EL (cell line): ENCODE results near the gene SLC22A14.
"Not testable (repeated sequence)": the region's sequence is repeated elsewhere in the genome, so short reads cannot be mapped to it uniquely, and the experiment has no call there.

Experiments
- DNase-seq: peaks from one replicate; pipeline ENCODE4 v3.0.0-alpha.2; 2016

Gene SLC22A14

DNA sequence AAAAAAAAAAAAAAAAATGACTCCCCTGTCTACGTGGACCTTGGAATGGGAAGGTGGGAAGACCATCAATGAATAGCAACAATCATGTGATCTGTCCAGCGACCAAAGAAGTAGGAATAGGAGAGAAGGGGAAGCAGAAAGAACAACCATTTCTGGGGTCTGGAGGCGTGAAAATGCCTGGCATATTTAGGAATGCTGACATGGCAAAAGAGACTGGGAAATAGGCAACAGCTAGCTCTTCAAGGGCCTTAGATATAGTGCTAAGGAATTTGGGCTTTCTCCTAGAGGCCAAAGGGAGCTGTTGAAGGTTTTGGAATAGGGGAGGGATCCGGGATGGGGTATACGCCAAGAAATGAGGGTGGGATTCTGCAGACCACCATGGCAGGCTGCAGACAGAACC, 10.5 kb upstream of the SLC22A14 start:
- no peak for DNase-seq

- DNase-seq: no peak
Observed at GRCh38 chr3:38274864-38275649, 7.0 kb upstream of the SLC22A14 start.

- no peak for DNase-seq
Observed at GRCh38 chr3:38275658-38276057, 6.4 kb upstream of the SLC22A14 start.

- no peak for DNase-seq
Observed at GRCh38 chr3:38276081-38276916, 5.8 kb upstream of the SLC22A14 start.

DNA sequence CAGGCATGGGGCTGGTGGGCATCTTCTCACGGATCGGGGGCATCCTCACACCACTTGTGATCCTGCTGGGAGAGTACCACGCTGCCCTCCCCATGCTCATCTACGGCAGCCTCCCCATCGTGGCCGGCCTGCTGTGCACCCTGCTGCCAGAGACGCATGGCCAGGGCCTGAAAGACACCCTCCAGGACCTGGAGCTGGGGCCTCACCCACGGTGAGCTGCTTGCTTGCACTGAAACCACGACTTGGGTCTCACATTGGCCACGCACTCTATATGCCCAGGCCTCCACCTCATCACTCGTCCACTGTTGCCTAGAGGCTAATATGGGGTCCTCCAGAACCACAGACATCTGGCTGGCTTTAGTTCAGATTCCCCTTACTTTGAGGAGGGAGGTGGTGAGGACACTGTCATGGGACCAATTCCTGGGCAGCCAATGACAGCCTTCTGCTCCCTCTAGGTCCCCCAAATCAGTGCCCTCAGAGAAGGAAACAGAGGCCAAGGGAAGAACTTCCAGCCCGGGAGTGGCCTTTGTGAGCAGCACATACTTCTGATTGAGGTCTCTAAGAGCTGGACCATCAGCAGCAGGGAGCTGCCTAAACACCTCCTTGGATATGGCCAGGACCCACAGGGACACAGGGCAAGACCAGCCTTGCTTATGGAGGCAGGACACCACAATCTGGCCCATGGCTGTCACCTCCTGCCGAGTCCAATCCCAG, 5.0 kb upstream of the SLC22A14 start:
- no peak for DNase-seq

DNA sequence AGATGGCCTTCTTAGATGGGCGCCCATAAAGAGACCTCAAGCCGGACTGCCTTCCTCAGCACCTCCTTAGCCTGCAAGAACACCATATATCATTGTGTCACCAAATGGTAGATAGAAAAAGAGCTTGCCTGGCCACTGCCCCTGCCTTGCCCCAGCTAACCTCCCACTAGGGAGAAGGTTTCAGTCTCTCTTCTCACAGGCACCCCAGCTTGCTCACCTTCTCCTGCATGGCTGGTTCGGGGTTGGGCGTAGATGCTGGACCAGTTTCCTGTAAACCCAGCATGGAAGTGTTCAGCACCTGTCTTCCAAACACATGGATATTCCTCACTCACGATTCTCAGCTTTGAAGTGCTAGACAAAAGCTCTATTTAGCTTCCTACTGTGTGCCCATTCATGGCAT, 3.3 kb upstream of the SLC22A14 start:
- DNase-seq: no peak

GRCh38 chr3:38283810-38284755, 2.0 kb downstream of the SLC22A14 start:
- peak; percentile 50 for DNase-seq

- no peak for DNase-seq
Observed at GRCh38 chr3:38284756-38285150, 2.7 kb downstream of the SLC22A14 start.

DNA sequence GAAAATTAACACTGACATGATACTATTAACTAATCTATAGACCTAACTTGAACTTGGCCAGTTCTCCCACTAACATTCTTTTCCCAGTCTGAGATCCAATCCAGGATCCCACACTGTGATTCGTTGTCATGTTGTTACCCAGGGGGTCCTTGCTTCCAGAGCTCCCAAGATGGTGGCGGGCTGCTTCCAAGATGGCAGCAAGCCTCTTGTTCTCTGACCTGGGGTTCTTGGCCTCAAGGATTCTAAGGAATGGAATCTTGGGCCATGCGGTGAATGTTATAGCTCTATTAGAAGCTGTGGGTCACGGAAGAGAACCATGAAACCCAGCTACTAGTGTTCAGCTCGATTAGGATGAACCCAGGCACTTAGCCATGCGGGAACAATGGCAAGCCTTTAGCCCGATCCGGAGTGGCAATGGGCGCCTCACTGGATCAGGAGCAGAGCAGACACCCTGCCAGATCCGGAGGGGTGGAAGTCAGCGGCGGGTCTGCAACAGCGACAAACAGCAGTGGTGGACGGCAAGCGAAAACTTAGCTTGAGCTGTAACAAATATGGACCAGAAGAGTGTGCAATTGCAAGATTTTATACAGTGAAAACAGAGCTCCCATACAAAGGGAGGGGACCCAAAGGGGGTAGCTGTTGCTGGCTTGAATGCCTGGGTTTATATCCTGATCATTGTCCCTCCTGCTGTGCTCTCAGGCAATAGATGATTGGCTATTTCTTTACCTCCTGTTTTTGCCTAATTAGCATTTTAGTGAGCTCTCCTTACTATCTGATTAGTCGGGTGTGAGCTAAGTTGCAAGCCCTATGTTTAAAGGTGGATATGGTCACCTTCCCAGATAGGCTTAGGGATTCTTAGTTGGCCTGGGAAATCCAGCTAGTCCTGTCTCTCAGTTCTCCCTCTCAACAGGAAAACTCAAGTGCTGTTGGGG, 7.5 kb downstream of the SLC22A14 start:
- DNase-seq: not testable (repeated sequence)

- not testable (repeated sequence) for DNase-seq
Observed at GRCh38 chr3:38297053-38297452, 15.0 kb downstream of the SLC22A14 start.

GRCh38 chr3:38297537-38297936, 15.4 kb downstream of the SLC22A14 start:
- DNase-seq: no peak

GRCh38 chr3:38297947-38298711, 16.0 kb downstream of the SLC22A14 start:
- peak; percentile 19 for DNase-seq

- DNase-seq: no peak
Observed at GRCh38 chr3:38306941-38307340, 24.8 kb downstream of the SLC22A14 start.

DNA sequence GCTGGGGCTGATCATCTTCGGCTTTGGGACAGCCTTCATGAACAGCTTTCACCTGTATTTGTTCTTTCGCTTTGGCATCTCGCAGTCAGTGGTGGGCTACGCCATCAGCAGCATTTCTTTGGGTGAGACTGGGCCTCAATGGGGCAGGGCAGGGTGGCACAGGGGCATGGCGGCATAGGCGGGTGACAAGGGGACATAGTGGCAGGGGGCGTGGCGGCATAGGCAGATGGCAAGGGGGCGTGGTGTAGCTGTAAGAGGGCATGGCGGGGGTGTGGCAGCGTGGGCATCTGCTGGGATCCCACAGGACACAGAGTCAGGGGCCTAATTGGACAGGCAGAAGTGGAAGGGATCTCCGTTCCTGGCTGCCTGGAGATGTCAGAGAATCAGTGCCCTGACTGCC, 25.5 kb downstream of the SLC22A14 start:
- DNase-seq: no peak

- DNase-seq: no peak
Observed at GRCh38 chr3:38308456-38308855, 26.4 kb downstream of the SLC22A14 start.

GRCh38 chr3:38311476-38311875, 29.4 kb downstream of the SLC22A14 start:
- no peak for DNase-seq

DNA sequence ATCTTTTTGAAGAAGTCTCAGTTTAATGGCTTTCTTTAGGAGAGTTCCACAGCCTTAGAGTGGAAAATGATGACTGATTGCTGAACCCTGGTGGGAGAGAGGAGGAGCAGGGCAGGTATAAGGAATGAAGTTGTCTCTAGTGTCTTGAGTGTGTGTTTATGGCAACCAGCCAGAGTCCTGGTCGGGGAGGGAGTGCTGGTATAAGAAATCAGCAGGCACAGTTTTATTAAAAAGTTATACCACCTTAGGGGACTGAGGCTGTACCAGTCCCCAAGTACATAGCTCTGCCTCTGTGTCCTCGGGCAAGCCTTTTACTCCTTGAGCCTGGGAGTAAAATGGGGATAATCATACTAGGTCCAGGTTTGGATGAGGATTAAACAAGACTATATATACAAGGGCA, 29.8 kb downstream of the SLC22A14 start:
- DNase-seq: no peak

- no peak for DNase-seq
Observed at GRCh38 chr3:38312356-38312755, 30.3 kb downstream of the SLC22A14 start.

- no peak for DNase-seq
Observed at GRCh38 chr3:38313263-38313662, 31.2 kb downstream of the SLC22A14 start.

DNA sequence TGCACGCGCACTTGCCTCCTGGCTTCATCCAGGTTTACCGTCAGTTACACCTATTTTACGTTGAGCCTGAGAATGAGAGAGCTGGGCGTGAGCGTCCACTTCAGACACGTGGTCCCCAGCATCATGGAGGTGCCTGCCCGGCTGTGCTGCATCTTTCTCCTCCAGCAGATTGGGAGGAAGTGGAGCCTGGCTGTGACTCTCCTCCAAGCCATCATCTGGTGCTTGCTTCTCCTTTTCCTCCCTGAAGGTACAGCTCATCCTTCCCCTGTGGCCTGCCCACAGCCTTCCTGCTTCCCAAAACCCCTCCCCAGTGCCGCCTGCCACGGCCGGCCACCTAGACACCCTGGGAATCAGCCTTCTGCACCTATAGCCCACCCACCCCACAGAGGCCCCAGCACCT, 31.6 kb downstream of the SLC22A14 start:
- no peak for DNase-seq
